Subcutaneous abdominal adipose tissue (tissue), 5 donors: ENCODE measurements around the gene OPN3.
A peak's percentile ranks its signal among the peaks of the same experiment; 100 is the strongest.

Experiments used
- H3K27ac ChIP-seq: one replicate; pipeline ENCODE4 v1.7.0; 2013; ENCODE audit warnings: low read depth, mild to moderate bottlenecking, inconsistent platforms, low read length, moderate library complexity
- H3K27me3 ChIP-seq, 5 donors: one replicate each; pipeline ENCODE4 v1.7.0; 2013; ENCODE audit warnings: low read length in 5 of 5, inconsistent platforms in 1 of 5; ENCODE audit not compliant: control insufficient read depth in 5 of 5, insufficient read depth in 4 of 5
- H3K36me3 ChIP-seq, 5 donors: one replicate each; pipeline ENCODE4 v1.7.0; 2013; ENCODE audit warnings: low read length in 5 of 5; ENCODE audit not compliant: control insufficient read depth in 5 of 5, insufficient read depth in 5 of 5
- H3K4me1 ChIP-seq, 5 donors: one replicate each; pipeline ENCODE4 v1.7.0; 2013; ENCODE audit warnings: low read length in 5 of 5, mild to moderate bottlenecking in 3 of 5, moderate library complexity in 1 of 5; ENCODE audit not compliant: control insufficient read depth in 5 of 5, insufficient read depth in 5 of 5
- H3K4me3 ChIP-seq, 5 donors: one replicate each; pipeline ENCODE4 v1.7.0; 2013; ENCODE audit warnings: low read length in 5 of 5, low read depth in 1 of 5
- H3K9ac ChIP-seq, 5 donors: one replicate each; pipeline ENCODE4 v1.7.0; 2013; ENCODE audit warnings: low read length in 5 of 5, mild to moderate bottlenecking in 4 of 5, moderate library complexity in 3 of 5
- H3K9me3 ChIP-seq, 5 donors: one replicate each; pipeline ENCODE4 v1.7.0; 2013; ENCODE audit warnings: low read length in 5 of 5; ENCODE audit not compliant: control insufficient read depth in 5 of 5
- donor health status: healthy.
- donor health status: healthy.
- donor health status: healthy.
- donor health status: healthy.
- donor health status: healthy.

OPN3 gene

DNA sequence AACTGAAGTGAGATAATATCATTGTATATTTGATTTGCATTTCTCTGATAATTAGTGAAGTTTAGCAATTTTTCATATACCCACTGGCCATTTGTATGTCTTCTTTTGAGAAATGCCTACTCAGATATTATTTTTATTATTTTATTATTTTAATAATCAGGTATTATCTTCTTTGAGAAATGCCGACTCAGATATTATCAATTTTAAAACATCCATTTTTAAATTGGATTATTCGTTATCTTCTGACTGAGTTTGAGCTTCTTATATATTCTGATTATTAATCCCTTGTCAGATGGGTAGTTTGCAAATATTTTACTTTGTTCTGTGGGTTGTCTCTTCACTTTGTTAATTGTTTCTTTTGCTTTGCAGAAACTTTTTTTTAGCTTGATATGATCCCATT is 70.3 kb downstream of the OPN3 start:
- no peaks in the 10 kb centered on the region for H3K9me3 ChIP-seq
- H3K4me1 ChIP-seq: no peaks in the 10 kb centered on the region
- no peak overlapping the region for H3K4me3 ChIP-seq
- no peak overlapping the region for H3K27ac ChIP-seq
- H3K36me3 ChIP-seq: no peaks in the 10 kb centered on the region
- no peaks in the 10 kb centered on the region for H3K27me3 ChIP-seq
- H3K9ac ChIP-seq: no peak overlapping the region

DNA sequence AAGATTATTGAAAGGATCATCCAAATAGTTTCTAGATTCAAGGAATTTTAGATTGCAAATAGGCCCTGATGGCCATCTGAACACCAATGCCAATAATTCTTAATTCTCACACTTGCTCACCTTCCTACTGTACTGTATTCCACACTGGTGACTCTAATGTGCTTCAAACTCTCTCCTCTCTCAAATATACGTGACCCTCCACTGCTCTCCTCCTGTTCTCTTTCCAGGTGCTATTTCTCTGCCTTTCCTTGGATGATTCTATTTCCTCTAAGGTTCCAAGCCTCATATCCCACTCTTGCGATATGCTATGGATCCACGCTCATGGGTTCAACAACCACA is 79.4 kb downstream of the OPN3 start:
- no peaks in the 10 kb centered on the region for H3K36me3 ChIP-seq
- no peak overlapping the region for H3K4me3 ChIP-seq
- H3K9ac ChIP-seq: no peak overlapping the region
- no peaks in the 10 kb centered on the region for H3K9me3 ChIP-seq
- H3K27me3 ChIP-seq: no peaks in the 10 kb centered on the region
- H3K4me1 ChIP-seq: no peaks in the 10 kb centered on the region
- no peak overlapping the region for H3K27ac ChIP-seq

DNA sequence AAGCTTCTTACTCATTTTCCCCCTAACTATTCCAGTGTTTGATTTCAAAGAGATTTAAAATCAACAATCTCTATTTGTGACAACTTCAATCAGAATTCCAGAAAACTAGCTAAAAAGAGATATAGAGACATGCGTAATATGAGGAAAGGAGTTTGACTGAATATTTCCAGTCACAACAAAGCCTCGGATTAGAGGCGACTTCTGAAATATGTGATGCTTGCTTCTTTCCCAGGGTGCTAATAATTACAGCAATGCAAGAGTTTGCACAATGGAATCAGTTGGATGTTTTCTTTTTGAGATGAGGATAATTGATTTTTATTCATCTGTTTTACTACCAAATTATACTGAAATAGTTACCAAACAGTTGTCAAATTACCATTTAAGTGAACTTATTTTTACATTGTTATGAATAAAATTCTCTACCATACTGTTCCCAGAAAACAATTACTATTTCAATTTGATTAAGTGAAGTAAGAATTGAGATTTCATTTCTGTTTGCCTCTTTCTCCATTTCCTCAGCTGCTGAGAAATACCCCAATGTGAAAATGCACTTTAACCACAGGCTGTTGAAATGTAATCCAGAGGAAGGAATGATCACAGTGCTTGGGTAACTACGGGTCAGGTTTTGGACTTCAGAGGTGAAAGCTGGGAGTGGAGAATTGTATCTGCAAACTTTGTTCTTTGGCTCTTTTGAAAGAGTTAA is 79.9 kb downstream of the OPN3 start:
- H3K36me3 ChIP-seq: no peaks in the 10 kb centered on the region
- H3K9ac ChIP-seq: no peak overlapping the region
- no peak overlapping the region for H3K4me3 ChIP-seq
- H3K4me1 ChIP-seq: no peaks in the 10 kb centered on the region
- no peak overlapping the region for H3K27ac ChIP-seq
- no peaks in the 10 kb centered on the region for H3K27me3 ChIP-seq
- H3K9me3 ChIP-seq: no peaks in the 10 kb centered on the region

DNA sequence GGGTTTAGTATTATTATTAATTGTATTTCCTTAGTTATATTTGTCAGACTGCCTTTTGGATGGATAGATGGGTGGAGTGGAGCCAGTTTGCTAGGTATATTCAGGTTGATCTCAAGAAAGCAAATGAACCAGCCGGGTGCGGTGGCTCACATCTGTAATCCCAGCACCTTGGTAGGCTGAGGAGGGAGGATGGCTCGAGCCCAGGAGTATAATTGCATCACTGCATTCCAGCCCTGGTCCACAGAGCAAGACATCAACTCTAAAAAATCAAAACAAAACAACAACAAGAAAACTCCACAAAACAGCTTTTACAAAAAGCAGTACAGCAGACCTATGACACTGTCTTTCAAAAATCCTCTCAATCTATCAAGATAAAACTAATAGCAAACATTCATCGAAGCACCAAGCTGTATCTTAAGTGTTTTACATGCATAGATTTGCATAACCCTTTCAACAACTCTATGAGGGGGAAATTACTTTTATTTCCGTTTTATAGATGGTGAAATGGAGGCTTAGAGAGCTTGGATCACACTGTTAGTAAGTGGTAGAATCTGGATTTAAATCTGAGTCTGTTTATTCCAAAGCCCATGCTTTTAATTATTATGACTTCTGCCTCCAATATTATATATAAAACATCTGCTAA is 82.5 kb downstream of the OPN3 start:
- H3K27ac ChIP-seq: no peak overlapping the region

DNA sequence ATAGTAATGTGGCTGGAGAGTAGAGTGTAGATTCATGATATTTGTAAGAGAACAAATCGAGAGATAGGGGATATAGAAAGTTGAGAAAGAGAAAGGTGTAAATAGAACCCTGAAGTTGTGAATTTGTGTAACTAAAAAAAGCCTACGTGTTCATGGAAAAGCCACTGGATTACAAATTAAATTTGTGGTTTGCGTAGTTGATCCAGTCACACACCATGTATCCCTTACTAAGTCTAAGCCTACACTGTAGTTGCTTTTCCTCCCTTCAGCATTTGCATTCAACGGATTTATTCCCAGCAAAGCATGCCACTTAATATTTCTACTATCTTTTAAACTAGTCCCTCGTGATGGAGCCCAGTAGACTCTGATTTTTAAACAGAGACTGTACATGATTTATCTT is 83.1 kb downstream of the OPN3 start:
- Histone ChIP-seq H3K4me1 (peaks cover 0 to 2% (median 0%) of the 10 kb centered on the region in 5 donors), H3K4me3 (no peak overlapping the region)

More for the DNA sequence above, 82.5 kb downstream of the OPN3 start:
- Histone ChIP-seq H3K9ac (no peak overlapping the region), H3K4me1 (no peaks in the 10 kb centered on the region), H3K36me3 (no peaks in the 10 kb centered on the region), H3K27me3 (no peaks in the 10 kb centered on the region), H3K9me3 (no peaks in the 10 kb centered on the region), H3K4me3 (no peak overlapping the region)

DNA sequence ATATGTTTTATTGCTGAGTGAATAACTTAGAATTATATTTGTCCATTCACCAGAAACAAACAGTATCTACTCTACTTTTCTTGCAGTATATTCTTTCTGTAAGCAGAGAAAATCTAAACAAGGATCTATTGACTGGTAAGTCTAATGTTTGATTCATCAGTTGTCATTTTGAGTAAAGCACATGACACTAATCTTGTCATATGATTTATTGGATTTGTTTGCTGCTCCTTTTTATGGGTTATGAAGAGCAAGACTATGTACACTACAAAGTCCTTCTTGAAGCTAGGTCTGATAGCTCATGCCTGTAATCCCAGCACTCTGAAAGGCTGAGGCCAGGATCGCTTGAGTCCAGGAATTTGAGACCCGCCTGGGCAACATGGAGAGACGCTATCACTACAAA is 84.6 kb downstream of the OPN3 start:
- Histone ChIP-seq H3K9ac (no peak overlapping the region), H3K36me3 (no peaks in the 10 kb centered on the region), H3K27ac (no peak overlapping the region), H3K4me3 (no peak overlapping the region), H3K4me1 (peaks cover 0 to 2% (median 0%) of the 10 kb centered on the region in 5 donors), H3K27me3 (no peaks in the 10 kb centered on the region), H3K9me3 (no peaks in the 10 kb centered on the region)

More for the DNA sequence above, 83.1 kb downstream of the OPN3 start:
- Histone ChIP-seq H3K27me3 (no peaks in the 10 kb centered on the region), H3K27ac (no peak overlapping the region), H3K9ac (no peak overlapping the region), H3K36me3 (no peaks in the 10 kb centered on the region), H3K9me3 (no peaks in the 10 kb centered on the region)

DNA sequence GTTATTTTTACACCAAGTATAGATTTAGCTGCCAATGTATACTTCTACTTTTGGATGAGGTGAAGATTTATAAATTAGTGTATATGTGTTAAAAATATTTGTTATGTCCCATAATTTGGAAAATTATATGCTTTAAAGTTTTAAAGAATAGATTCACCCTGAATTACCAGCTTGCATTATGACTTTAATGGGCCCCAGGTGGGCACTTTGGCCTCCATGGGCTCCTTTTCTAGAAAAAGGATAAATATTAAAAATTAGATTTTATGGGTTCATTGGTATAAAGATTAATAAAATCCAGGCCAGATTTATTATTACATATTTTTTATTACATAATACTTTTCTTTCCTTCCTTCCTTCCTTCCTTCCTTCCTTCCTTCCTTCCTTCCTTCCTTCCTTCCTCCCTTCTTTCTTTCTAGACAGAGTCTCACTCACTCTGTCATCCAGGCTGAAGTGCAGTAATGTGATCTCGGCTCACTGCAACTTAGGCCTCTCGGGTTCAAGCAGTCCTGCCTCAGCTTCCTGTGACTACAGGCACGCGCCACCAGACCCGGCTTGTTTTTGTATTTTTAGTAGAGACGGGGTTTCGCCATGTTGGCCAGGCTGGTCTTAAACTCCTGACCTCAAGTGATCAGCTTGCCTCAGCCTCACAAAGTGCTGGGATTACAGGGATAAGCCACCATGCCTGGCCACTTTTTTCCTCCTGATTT is 86.1 kb downstream of the OPN3 start:
- Histone ChIP-seq H3K27ac (no peak overlapping the region), H3K9me3 (no peaks in the 10 kb centered on the region), H3K27me3 (no peaks in the 10 kb centered on the region), H3K4me3 (no peak overlapping the region), H3K9ac (no peak overlapping the region), H3K4me1 (peaks cover 0 to 2% (median 0%) of the 10 kb centered on the region in 5 donors), H3K36me3 (no peaks in the 10 kb centered on the region)

DNA sequence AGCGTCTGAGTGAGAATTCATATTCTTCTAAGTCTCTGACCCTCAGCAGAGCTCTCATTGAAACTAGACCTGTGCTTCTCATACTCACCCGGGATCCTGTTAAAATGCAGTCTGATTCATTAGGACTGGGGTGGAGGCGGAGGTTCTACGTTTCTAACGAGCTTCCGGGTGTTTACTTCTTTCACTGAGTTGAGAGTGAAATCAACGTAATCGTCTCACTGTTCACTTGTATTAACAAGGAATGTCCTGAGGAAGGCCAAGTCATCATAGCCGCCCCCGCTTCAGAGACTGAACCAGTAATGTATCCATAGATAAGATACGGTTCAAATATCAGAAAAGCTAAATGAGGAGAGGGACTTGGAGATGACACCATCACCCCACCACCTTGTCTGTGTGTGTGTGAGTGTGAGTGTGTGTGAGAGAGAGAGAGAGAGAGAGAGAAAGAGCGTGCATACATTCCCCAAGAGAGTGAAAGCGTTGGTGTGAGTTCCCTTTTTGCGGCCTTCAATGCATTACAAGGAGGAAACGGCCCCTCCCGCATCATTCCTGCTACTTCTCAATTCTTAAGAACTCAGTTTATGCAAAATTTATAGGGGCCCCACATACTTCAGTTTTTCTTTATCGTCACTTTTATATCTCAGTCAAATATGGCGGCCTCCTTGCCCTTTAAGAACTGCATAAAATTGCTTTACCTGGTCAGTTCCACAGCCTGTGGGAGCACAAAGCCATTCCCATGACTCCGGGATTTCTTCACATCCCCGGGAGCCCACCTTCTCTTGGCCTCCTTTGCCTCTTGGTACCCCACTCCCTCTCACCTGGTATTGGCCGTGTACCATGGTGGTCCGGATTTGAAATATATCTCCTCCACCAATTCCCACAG is 88.2 kb downstream of the OPN3 start:
- Histone ChIP-seq H3K4me3 (peak overlapping the region in 4 of 5 donors; percentile 2 to 52 (median 26)), H3K27ac (no peak overlapping the region), H3K9ac (no peak overlapping the region)

DNA sequence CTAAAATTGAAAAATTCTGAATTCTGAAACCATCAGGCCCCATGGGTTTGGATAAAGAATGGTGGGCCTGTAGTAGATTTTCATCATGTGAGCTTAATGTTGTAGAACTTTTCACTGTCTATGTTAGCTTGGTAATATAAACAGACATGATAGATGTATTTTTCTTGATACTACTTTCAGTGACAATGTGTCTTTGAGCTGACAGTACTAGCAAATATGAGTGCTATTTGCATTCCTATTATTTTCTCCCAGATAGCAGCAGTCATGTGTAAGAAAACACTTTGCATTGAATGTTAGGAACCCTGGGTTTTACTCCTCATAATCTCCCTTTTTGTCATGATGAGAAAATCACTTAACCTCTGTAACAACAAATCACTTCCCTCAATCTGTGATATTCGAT is 89.9 kb downstream of the OPN3 start:
- Histone ChIP-seq H3K27ac (no peak overlapping the region), H3K4me3 (no peak overlapping the region), H3K9ac (no peak overlapping the region), H3K27me3 (peaks cover 0 to 3% (median 0%) of the 10 kb centered on the region in 5 donors), H3K4me1 (peaks cover 0 to 2% (median 0%) of the 10 kb centered on the region in 5 donors), H3K36me3 (no peaks in the 10 kb centered on the region), H3K9me3 (no peaks in the 10 kb centered on the region)

More for the DNA sequence above, 88.2 kb downstream of the OPN3 start:
- no peaks in the 10 kb centered on the region for H3K9me3 ChIP-seq
- no peaks in the 10 kb centered on the region for H3K36me3 ChIP-seq
- H3K4me1 ChIP-seq: peaks cover 0 to 2% (median 0%) of the 10 kb centered on the region in 5 donors
- H3K27me3 ChIP-seq: no peaks in the 10 kb centered on the region
